GM12801 (cell line): ENCODE measurements around the gene KCND2.

Experiments
- CTCF ChIP-seq: IDR thresholded peaks from one replicate; pipeline ENCODE4 v1.5.1; 2011; ENCODE audit warnings: control low read depth; ENCODE audit not compliant: insufficient read length; ENCODE audit errors: extremely low read depth

The KCND2 gene

GRCh38 chr7:120278773-120279172, 5.8 kb downstream of the KCND2 start:
- no peak for TF ChIP-seq CTCF

GRCh38 chr7:120280743-120281142, 7.8 kb downstream of the KCND2 start:
- no peak for TF ChIP-seq CTCF

- TF ChIP-seq CTCF: no peak
Observed at GRCh38 chr7:120293027-120293426, 20.1 kb downstream of the KCND2 start.

- TF ChIP-seq CTCF: no peak
Observed at GRCh38 chr7:120302190-120302589, 29.2 kb downstream of the KCND2 start.

GRCh38 chr7:120303105-120303504, 30.1 kb downstream of the KCND2 start:
- no peak for TF ChIP-seq CTCF

GRCh38 chr7:120304674-120305073, 31.7 kb downstream of the KCND2 start:
- no peak for TF ChIP-seq CTCF

GRCh38 chr7:120307991-120308545, 35.1 kb downstream of the KCND2 start:
- no peak for TF ChIP-seq CTCF
